Hepatocyte (in vitro differentiated cells): ENCODE measurements around the gene ARHGEF4. TPM values are rescaled to one million over a fixed set of nuclear protein-coding genes. Genes with fewer than 3 reads are reported as not detected.

Source experiments
- DNase-seq: peaks from one replicate; pipeline ENCODE4 v3.0.0-alpha.2; 2016; ENCODE audit warnings: low spot score
- H2AFZ ChIP-seq: fragments of 200-600 bp; sonication (generic); 2 replicates; pipeline ENCODE4 v1.6.0; 2016; ENCODE audit warnings: antibody characterized with exemption, mild to moderate bottlenecking
- H3K27ac ChIP-seq: fragments of 200-600 bp; sonication (generic); 2 replicates; pipeline ENCODE4 v1.5.1; 2016; ENCODE audit warnings: mild to moderate bottlenecking
- H3K27me3 ChIP-seq: fragments of 200-600 bp; sonication (generic); 2 replicates; pipeline ENCODE4 v1.6.1; 2016
- H3K36me3 ChIP-seq: fragments of 200-600 bp; sonication (generic); replicated peaks from 2 replicates; pipeline ENCODE4 v1.5.1; 2016; ENCODE audit warnings: low read depth; ENCODE audit not compliant: insufficient read depth
- H3K4me1 ChIP-seq: fragments of 200-600 bp; sonication (generic); 2 replicates; pipeline ENCODE4 v1.5.1; 2016; ENCODE audit warnings: mild to moderate bottlenecking, moderate library complexity; ENCODE audit not compliant: insufficient read depth
- H3K4me2 ChIP-seq: fragments of 200-600 bp; sonication (generic); 2 replicates; pipeline ENCODE4 v1.6.0; 2016
- H3K4me3 ChIP-seq: fragments of 200-600 bp; sonication (generic); 2 replicates; pipeline ENCODE4 v1.5.1; 2016; ENCODE audit warnings: mild to moderate bottlenecking
- H3K79me2 ChIP-seq: fragments of 200-600 bp; sonication (generic); 2 replicates; pipeline ENCODE4 v1.6.0; 2017; ENCODE audit warnings: mild to moderate bottlenecking
- H3K9me2 ChIP-seq: fragments of 200-600 bp; sonication (generic); replicated peaks from 2 replicates; pipeline ENCODE4 v1.6.0; 2017; ENCODE audit warnings: mild to moderate bottlenecking; ENCODE audit not compliant: insufficient read depth
- H3K9me3 ChIP-seq: fragments of 200-600 bp; sonication (generic); 2 replicates; pipeline ENCODE4 v1.5.1; 2016; ENCODE audit warnings: low read depth, mild to moderate bottlenecking
- H4K20me1 ChIP-seq: fragments of 200-600 bp; sonication (generic); 2 replicates; pipeline ENCODE4 v1.6.0; 2016; ENCODE audit warnings: mild to moderate bottlenecking; ENCODE audit not compliant: insufficient read depth, poor library complexity, severe bottlenecking
- EZH2 ChIP-seq: fragments of 200-600 bp; sonication (generic); IDR thresholded peaks from 2 replicates; pipeline ENCODE4 v1.6.1; 2016; ENCODE audit warnings: antibody characterized with exemption, mild to moderate bottlenecking, borderline replicate concordance
- EZH2phosphoT487 ChIP-seq: fragments of 200-600 bp; sonication (generic); IDR thresholded peaks from one replicate; pipeline ENCODE4 v1.6.1; 2018; ENCODE audit warnings: antibody characterized with exemption, mild to moderate bottlenecking, low read depth, moderate library complexity; ENCODE audit not compliant: unreplicated experiment, severe bottlenecking
- WGBS: methylation state at CpG from one replicate; pipeline ENCODE4 v1.1.6; 2016; ENCODE audit warnings: low lambda C conversion rate; ENCODE audit errors: missing lambda C conversion rate; 5-methylcytosine and 5-hydroxymethylcytosine counted together
- polyA plus RNA-seq: library from polyadenylated mRNA; unstranded; fragments of >200 nt; fragmentation: Nextera tagmentation; extraction: Ambion mirVana; gene quantifications from 2 replicates; pipeline ENCODE4 v1.2.1, GENCODE V29; 2016
- total RNA-seq: library from RNA; depleted of rRNA; stranded (reverse); fragments of >200 nt; gene quantifications from 2 replicates; pipeline ENCODE4 v1.2.3, GENCODE V29; 2014
- TF ChIP-seq, protein P1 (sequence below): fragments of 200-600 bp; sonication (generic); IDR thresholded peaks from 2 replicates; pipeline ENCODE4 v1.5.1; 2016; ENCODE audit warnings: antibody characterized with exemption, mild to moderate bottlenecking; ENCODE audit not compliant: poor library complexity

The ARHGEF4 gene
- total and polyA plus RNA-seq, 2 experiments from 2014 or later: 11.2 to 15.8 TPM

DNA sequence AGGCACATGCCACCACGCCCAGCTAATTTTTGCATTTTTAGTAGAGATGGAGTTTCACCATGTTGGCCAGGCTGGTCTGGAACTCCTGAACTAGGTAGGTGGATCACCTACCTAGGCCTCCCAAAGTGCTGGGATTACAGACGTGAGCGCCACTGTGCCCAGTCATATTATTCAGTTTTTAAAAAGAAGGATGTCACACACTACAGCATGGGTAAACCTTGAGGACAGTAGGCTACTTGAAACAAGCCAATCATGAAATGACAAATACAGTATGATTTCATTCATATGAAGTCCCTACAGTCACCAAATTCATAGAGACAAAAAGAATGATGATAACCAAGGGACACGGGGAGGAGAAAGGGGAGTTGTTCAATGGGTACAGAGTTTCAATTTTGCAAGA is 31.1 kb upstream of the ARHGEF4 start:
- no peak overlapping the region for H3K27ac ChIP-seq
- no peak overlapping the region for H3K4me3 ChIP-seq
- H3K4me2 ChIP-seq: no peak overlapping the region
- TF ChIP-seq EZH2phosphoT487 (no peak), EZH2 (no peak)
- TF ChIP-seq, protein P1, sequence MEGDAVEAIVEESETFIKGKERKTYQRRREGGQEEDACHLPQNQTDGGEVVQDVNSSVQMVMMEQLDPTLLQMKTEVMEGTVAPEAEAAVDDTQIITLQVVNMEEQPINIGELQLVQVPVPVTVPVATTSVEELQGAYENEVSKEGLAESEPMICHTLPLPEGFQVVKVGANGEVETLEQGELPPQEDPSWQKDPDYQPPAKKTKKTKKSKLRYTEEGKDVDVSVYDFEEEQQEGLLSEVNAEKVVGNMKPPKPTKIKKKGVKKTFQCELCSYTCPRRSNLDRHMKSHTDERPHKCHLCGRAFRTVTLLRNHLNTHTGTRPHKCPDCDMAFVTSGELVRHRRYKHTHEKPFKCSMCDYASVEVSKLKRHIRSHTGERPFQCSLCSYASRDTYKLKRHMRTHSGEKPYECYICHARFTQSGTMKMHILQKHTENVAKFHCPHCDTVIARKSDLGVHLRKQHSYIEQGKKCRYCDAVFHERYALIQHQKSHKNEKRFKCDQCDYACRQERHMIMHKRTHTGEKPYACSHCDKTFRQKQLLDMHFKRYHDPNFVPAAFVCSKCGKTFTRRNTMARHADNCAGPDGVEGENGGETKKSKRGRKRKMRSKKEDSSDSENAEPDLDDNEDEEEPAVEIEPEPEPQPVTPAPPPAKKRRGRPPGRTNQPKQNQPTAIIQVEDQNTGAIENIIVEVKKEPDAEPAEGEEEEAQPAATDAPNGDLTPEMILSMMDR: no peak
- H3K36me3 ChIP-seq: no peaks in the 10 kb centered on the region
- no peaks in the 10 kb centered on the region for H3K9me2 ChIP-seq
- H4K20me1 ChIP-seq: no peaks in the 10 kb centered on the region
- DNase-seq: no peak
- H3K79me2 ChIP-seq: no peaks in the 10 kb centered on the region
- WGBS: 70% methylated on average over 4 of the region's 4 CpGs
- no peak overlapping the region for H2AFZ ChIP-seq
- H3K9me3 ChIP-seq: no peaks in the 10 kb centered on the region
- H3K27me3 ChIP-seq: no peaks in the 10 kb centered on the region
- H3K4me1 ChIP-seq: no peaks in the 10 kb centered on the region

DNA sequence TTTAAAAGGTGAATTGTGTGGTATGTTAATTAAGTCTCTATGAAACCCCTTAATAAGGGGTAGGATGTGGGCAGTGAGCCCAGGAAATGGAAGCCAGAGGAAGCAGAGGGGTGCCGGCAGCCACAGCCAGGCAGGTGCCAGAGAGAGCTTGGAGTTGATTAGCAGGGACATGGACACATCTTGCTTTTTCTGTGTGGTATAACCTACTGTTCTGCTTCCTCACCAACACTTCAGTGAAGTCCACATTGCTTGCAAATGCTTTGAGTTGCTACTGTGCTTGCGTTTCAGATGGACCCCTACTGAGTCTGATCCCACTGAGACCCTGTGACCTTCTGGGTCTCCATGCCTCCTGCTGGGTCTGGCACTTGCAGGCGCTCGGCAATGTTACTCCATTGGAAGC is 30.3 kb upstream of the ARHGEF4 start:
- H3K4me2 ChIP-seq: no peak overlapping the region
- no peak overlapping the region for H3K4me3 ChIP-seq
- no peaks in the 10 kb centered on the region for H3K36me3 ChIP-seq
- 78% methylated on average over 4 of the region's 4 CpGs for WGBS
- H3K9me2 ChIP-seq: no peaks in the 10 kb centered on the region
- no peak overlapping the region for H2AFZ ChIP-seq
- H3K27me3 ChIP-seq: no peaks in the 10 kb centered on the region
- H3K9me3 ChIP-seq: no peaks in the 10 kb centered on the region
- DNase-seq: no peak
- H4K20me1 ChIP-seq: no peaks in the 10 kb centered on the region
- H3K27ac ChIP-seq: no peak overlapping the region
- TF ChIP-seq EZH2 (no peak), EZH2phosphoT487 (no peak)
- TF ChIP-seq, protein P1: no peak
- no peaks in the 10 kb centered on the region for H3K79me2 ChIP-seq
- H3K4me1 ChIP-seq: no peaks in the 10 kb centered on the region

DNA sequence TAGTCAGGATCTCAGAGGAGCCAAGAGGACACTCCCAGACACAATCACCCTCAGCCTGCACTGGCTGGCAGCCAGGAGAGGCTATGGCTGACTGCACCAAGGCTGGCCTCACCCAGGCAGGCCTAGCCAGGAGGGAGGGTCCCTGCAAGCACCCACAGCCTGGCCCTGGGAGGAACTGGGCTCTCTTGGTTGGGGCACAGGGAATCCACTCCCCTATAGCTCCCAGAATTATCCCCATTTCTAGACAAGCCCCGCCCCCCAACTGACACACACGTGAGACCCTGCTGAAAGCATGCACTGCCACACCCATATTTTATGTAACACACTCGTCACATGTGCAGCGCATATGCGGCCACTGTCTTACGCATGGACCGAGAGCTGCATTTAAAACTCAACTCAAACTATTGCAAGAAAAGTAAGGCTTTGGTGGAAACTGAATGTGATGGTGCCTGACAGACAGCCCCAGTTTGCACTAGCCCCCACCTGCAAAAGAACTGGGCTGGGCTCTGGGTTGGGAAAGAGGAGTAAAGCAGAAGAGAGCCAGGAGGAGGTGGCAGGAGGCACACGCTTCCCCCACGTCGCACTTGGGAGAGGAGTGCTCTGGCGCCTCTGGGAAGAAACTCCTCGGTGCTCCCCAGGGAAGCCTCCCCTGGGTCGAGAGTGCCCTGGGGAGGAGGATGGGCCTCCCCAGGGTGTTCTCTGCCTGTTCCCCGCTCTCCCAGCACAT is 28.9 kb upstream of the ARHGEF4 start:
- Histone ChIP-seq H3K9me3 (no peaks in the 10 kb centered on the region), H3K79me2 (no peaks in the 10 kb centered on the region), H3K4me2 (no peak overlapping the region), H3K4me1 (no peaks in the 10 kb centered on the region), H3K27ac (no peak overlapping the region), H4K20me1 (no peaks in the 10 kb centered on the region), H3K27me3 (no peaks in the 10 kb centered on the region), H3K9me2 (no peaks in the 10 kb centered on the region), H3K36me3 (no peaks in the 10 kb centered on the region), H3K4me3 (no peak overlapping the region), H2AFZ (no peak overlapping the region)
- 83% methylated on average over 14 of the region's 14 CpGs for WGBS
- TF ChIP-seq, protein P1: no peak
- no peak for TF ChIP-seq EZH2phosphoT487
- no peak for TF ChIP-seq EZH2
- no peak for DNase-seq
